K562 (cell line): Measurements from ENCODE around the gene ZMIZ1. TPM values are rescaled to one million over a fixed set of nuclear protein-coding genes. Genes with fewer than 3 reads are reported as not detected.

ENCODE experiments used
- C11orf30 ChIP-seq: fragments of 450-650 bp; IDR thresholded peaks from 2 replicates; pipeline ENCODE4 v1.6.1; 2016; ENCODE audit warnings: low read depth, mild to moderate bottlenecking
- CBFA2T2 ChIP-seq: fragments of 450-650 bp; conservative IDR thresholded peaks from 2 replicates; pipeline ENCODE4 v1.6.1; 2017; ENCODE audit warnings: mild to moderate bottlenecking
- CCNT2 ChIP-seq: IDR thresholded peaks from 2 replicates; pipeline ENCODE4 v1.6.1; 2011; ENCODE audit warnings: borderline replicate concordance, low read depth, mild to moderate bottlenecking, moderate library complexity, mixed read lengths, low read length; ENCODE audit not compliant: insufficient read length; ENCODE audit errors: extremely low read depth
- CXXC5 ChIP-seq: fragments of 250-450 bp; sonication (Bioruptor Pico); IDR thresholded peaks from 2 replicates; pipeline ENCODE4 v1.8.0; 2022; ENCODE audit warnings: inconsistent platforms, mild to moderate bottlenecking, moderate library complexity
- EHMT2 ChIP-seq: fragments of 450-650 bp; IDR thresholded peaks from 2 replicates; pipeline ENCODE4 v1.6.1; 2018; ENCODE audit warnings: antibody characterized with exemption
- EP400 ChIP-seq: fragments of 450-650 bp; IDR thresholded peaks from 2 replicates; pipeline ENCODE4 v1.6.1; 2017; ENCODE audit warnings: antibody characterized with exemption, mild to moderate bottlenecking, moderate library complexity
- HNRNPLL ChIP-seq: fragments of 200-400 bp; formaldehyde crosslinking; IDR thresholded peaks from 2 replicates; pipeline ENCODE4 v1.6.1; 2017; ENCODE audit warnings: low read length, low read depth, mild to moderate bottlenecking; ENCODE audit not compliant: poor library complexity, severe bottlenecking
- NCOA2 ChIP-seq, 2 experiments: fragments of 450-650 bp; IDR thresholded peaks; 2 replicates each; pipeline ENCODE4 v1.6.1; 2018; ENCODE audit warnings: mild to moderate bottlenecking in 2 of 2, moderate library complexity in 1 of 2; ENCODE audit not compliant: partially characterized antibody in 2 of 2
- NCOA6 ChIP-seq: fragments of 450-650 bp; IDR thresholded peaks from 2 replicates; pipeline ENCODE4 v1.6.1; 2017; ENCODE audit warnings: mild to moderate bottlenecking
- NR2C2 ChIP-seq, 2 experiments: fragments of 200-800 bp in 1 of 2; sonication (Bioruptor generic) in 1 of 2; sonication (generic) in 1 of 2; formaldehyde crosslinking in 1 of 2; IDR thresholded peaks; 2 replicates each; pipeline versions ENCODE4 v1.6.1 to v1.8.0; 2016 to 2022; ENCODE audit warnings: mild to moderate bottlenecking in 1 of 2, missing compliant biosample characterization in 1 of 2, missing genetic modification characterization in 1 of 2, missing genetic modification reagents in 1 of 2
- NUFIP1 ChIP-seq: fragments of 450-650 bp; IDR thresholded peaks from 2 replicates; pipeline ENCODE4 v1.6.1; 2018; ENCODE audit not compliant: partially characterized antibody
- PURB ChIP-seq: sonication (generic); formaldehyde crosslinking; IDR thresholded peaks from 2 replicates; pipeline ENCODE4 v1.9.0; 2021; ENCODE audit warnings: low read depth, mild to moderate bottlenecking, missing genetic modification reagents
- SIX5 ChIP-seq, 2 experiments: IDR thresholded peaks; 2 replicates each; pipeline ENCODE4 v1.6.1; 2011; ENCODE audit warnings: low read length in 2 of 2, borderline replicate concordance in 1 of 2, low read depth in 1 of 2, mild to moderate bottlenecking in 1 of 2, moderate library complexity in 1 of 2; ENCODE audit not compliant: insufficient read depth in 1 of 2
- SRF ChIP-seq, 2 experiments: fragments of 250-450, 450-650 bp in 1 of 2; sonication (Bioruptor Pico) in 1 of 2; sonication (generic) in 1 of 2; formaldehyde crosslinking; IDR thresholded peaks; 2 replicates each; pipeline versions ENCODE4 v1.5.0 to v1.5.1; 2020 to 2022; ENCODE audit warnings: mild to moderate bottlenecking in 1 of 2, missing genetic modification reagents in 1 of 2
- TAF9B ChIP-seq: fragments of 450-650 bp; IDR thresholded peaks from 2 replicates; pipeline ENCODE4 v1.6.1; 2018; ENCODE audit warnings: mild to moderate bottlenecking; ENCODE audit not compliant: partially characterized antibody
- TBL1XR1 ChIP-seq, 2 experiments: IDR thresholded peaks; 2 replicates each; pipeline ENCODE4 v1.6.1; 2012; ENCODE audit warnings: improper control_type of control experiment in 2 of 2, low read length in 2 of 2, mild to moderate bottlenecking in 1 of 2
- ZNF347 ChIP-seq: fragments of 450-650 bp; formaldehyde crosslinking; IDR thresholded peaks from 2 replicates; pipeline ENCODE4 v1.4.0; 2020; ENCODE audit warnings: low read depth, mild to moderate bottlenecking, moderate library complexity
- ZNF445 ChIP-seq: fragments of 250-450 bp; sonication (Bioruptor Pico); IDR thresholded peaks from 2 replicates; pipeline ENCODE4 v1.4.0; 2020; ENCODE audit warnings: low read depth, mild to moderate bottlenecking, moderate library complexity
- ZNF76 ChIP-seq: fragments of 250-450 bp; sonication (Bioruptor Pico); IDR thresholded peaks from 2 replicates; pipeline ENCODE4 v1.4.0; 2020; ENCODE audit warnings: mild to moderate bottlenecking, moderate library complexity, borderline replicate concordance
- polyA plus RNA-seq, 8 experiments: library from polyadenylated mRNA; depleted of rRNA in 4 of 8; stranded (reverse) in 5 of 8; unstranded in 3 of 8; fragments of >200 nt; fragmentation: Nextera tagmentation in 2 of 8; fragmentation: Illumina TruSeq in 1 of 8; extraction: Ambion mirVana in 2 of 8; extraction: Trizol in 1 of 8; gene quantifications; 2 replicates each; pipeline versions ENCODE4 v1.2.1 to v1.2.3, GENCODE V29; 2011 to 2014; ENCODE audit warnings: inconsistent platforms in 1 of 8, missing spikeins in 1 of 8
- total RNA-seq, 7 experiments: library from RNA; depleted of rRNA in 6 of 7; stranded (reverse); fragments of >200 nt in 6 of 7; fragmentation: Illumina TruSeq in 2 of 7; extraction: Trizol in 2 of 7; gene quantifications; 2 replicates each; pipeline versions ENCODE4 v1.2.1 to v1.2.3, GENCODE V29; 2011 to 2021; ENCODE audit warnings: low replicate concordance in 1 of 7
- TF ChIP-seq, protein P1 (sequence below): fragments of 250-450 bp; sonication (Bioruptor Pico); IDR thresholded peaks from 2 replicates; pipeline ENCODE4 v1.4.0; 2020; ENCODE audit warnings: mild to moderate bottlenecking
- TF ChIP-seq, protein P2 (sequence below): IDR thresholded peaks from 2 replicates; pipeline ENCODE4 v1.6.1; 2014; ENCODE audit warnings: antibody characterized with exemption
- TF ChIP-seq, protein P3 (sequence below): fragments of 250-450 bp; sonication (Bioruptor Pico); IDR thresholded peaks from 2 replicates; pipeline ENCODE4 v1.4.0; 2020

ZMIZ1 gene
- total and polyA plus RNA-seq, 9 of the 15 experiments (the other 6 are each of a cell fraction or from before 2014, with no cell fraction given): 1.0 to 37.3 (median 4.3) TPM

DNA sequence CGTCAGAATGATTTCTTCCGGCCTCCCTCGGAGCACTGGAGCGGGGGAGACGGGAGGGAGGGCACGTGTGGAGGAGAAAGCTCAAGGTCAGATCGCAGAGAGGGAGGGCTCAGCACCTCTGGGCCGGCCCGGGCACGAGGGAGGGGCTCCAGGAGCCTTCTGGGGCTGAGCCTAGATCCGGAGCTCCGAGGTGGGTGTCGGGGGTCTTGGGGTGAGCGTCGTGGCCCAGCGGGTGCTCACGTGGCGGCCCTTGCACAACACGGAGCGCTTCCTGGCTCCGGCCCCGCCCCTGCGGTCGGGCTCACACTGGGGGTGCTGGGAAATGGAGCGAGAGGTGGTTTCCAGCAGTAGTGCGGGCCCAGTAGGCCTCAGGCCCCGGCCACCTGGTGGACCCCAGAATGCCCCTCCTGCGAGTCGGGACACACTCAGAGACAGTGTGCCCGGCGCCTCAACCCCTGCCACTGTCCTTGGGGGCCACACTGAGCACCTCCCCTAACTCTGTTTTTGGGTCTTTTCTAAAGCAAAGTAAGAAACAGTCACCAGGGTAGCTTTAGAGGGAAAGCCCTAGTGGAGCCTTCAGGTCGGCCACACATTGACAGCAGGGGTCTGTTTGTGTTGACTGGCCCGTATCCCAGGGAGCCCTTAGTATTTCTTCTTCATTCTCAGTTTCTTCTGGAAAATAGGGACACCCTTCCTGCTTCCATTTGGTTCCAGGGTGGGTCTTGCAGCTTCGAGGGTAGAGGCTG, 279.3 kb downstream of the ZMIZ1 start (continued):
- TF ChIP-seq, protein P1, sequence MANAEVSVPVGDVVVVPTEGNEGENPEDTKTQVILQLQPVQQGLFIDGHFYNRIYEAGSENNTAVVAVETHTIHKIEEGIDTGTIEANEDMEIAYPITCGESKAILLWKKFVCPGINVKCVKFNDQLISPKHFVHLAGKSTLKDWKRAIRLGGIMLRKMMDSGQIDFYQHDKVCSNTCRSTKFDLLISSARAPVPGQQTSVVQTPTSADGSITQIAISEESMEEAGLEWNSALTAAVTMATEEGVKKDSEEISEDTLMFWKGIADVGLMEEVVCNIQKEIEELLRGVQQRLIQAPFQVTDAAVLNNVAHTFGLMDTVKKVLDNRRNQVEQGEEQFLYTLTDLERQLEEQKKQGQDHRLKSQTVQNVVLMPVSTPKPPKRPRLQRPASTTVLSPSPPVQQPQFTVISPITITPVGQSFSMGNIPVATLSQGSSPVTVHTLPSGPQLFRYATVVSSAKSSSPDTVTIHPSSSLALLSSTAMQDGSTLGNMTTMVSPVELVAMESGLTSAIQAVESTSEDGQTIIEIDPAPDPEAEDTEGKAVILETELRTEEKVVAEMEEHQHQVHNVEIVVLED: no peak
- TF ChIP-seq EHMT2: no peak
- peak; percentile 87 for TF ChIP-seq NUFIP1
- TF ChIP-seq ZNF347 (CRISPR knock-in tag): no peak
- TF ChIP-seq PURB (CRISPR knock-in tag): no peak
- peak; percentile 62 for TF ChIP-seq CXXC5 (CRISPR knock-in tag)
- peak; percentile 18; the same call in 1 of the 2 replicates for TF ChIP-seq CBFA2T2
- TF ChIP-seq SRF (CRISPR knock-in tag; IDR thresholded peaks at IDR 0.05): peak in 1 of 2 experiments; percentile 15; a peak in 1 of 4 replicates
- no peak for TF ChIP-seq SIX5 (IDR thresholded peaks at IDR 0.05; ENCODE audit: borderline replicate concordance in 1 of 2, insufficient read depth in 1 of 2, low read depth in 1 of 2, low read length in 2 of 2)
- no peak for TF ChIP-seq C11orf30
- TF ChIP-seq NCOA2 (IDR thresholded peaks at IDR 0.05; ENCODE audit: partially characterized antibody in 2 of 2): no peak
- TF ChIP-seq ZNF445 (CRISPR knock-in tag): no peak
- TF ChIP-seq EP400: peak; percentile 98
- no peak for TF ChIP-seq NCOA6
- TF ChIP-seq CCNT2: peak; percentile 38
- TF ChIP-seq, protein P2, sequence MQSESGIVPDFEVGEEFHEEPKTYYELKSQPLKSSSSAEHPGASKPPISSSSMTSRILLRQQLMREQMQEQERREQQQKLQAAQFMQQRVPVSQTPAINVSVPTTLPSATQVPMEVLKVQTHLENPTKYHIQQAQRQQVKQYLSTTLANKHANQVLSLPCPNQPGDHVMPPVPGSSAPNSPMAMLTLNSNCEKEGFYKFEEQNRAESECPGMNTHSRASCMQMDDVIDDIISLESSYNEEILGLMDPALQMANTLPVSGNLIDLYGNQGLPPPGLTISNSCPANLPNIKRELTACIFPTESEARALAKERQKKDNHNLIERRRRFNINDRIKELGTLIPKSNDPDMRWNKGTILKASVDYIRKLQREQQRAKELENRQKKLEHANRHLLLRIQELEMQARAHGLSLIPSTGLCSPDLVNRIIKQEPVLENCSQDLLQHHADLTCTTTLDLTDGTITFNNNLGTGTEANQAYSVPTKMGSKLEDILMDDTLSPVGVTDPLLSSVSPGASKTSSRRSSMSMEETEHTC: peak; percentile 71
- TF ChIP-seq, protein P3, sequence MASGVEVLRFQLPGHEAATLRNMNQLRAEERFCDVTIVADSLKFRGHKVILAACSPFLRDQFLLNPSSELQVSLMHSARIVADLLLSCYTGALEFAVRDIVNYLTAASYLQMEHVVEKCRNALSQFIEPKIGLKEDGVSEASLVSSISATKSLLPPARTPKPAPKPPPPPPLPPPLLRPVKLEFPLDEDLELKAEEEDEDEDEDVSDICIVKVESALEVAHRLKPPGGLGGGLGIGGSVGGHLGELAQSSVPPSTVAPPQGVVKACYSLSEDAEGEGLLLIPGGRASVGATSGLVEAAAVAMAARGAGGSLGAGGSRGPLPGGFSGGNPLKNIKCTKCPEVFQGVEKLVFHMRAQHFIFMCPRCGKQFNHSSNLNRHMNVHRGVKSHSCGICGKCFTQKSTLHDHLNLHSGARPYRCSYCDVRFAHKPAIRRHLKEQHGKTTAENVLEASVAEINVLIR (CRISPR knock-in tag): no peak
- no peak for TF ChIP-seq HNRNPLL
- 0 out of 4 replicates have a peak, but pooled peaks of 1 of the 2 experiments have one; percentile 37 for TF ChIP-seq TBL1XR1 (IDR thresholded peaks at IDR 0.05; ENCODE audit: low read length in 2 of 2)
- TF ChIP-seq ZNF76 (CRISPR knock-in tag): 0 out of 2 replicates have a peak, but pooled peaks have one; percentile 64
- no peak for TF ChIP-seq TAF9B
- TF ChIP-seq NR2C2 (CRISPR knock-in tag; IDR thresholded peaks at IDR 0.05): no peak
- TF ChIP-seq NR2C2 (tag; IDR thresholded peaks at IDR 0.05): peak; percentile 45; the same call in 1 of the 2 replicates
